SK-N-SH (cell line): Measurements from ENCODE around the gene THADA.

ENCODE experiments used
- CHD2 ChIP-seq: fragments of 150-350 bp; IDR thresholded peaks from 2 replicates; pipeline ENCODE4 v1.6.1; 2018; ENCODE audit warnings: low read length; ENCODE audit not compliant: partially characterized antibody
- EP300 ChIP-seq, 2 experiments: IDR thresholded peaks; 2 replicates each; pipeline versions ENCODE4 v1.4.0 to v1.6.1; 2012; ENCODE audit warnings: borderline replicate concordance in 1 of 2, low read depth in 1 of 2, low read length in 1 of 2
- NFIC ChIP-seq: IDR thresholded peaks from 2 replicates; pipeline ENCODE4 v1.4.0; 2012; ENCODE audit warnings: borderline replicate concordance
- POLR2AphosphoS5 ChIP-seq: IDR thresholded peaks from 2 replicates; pipeline ENCODE4 v1.6.1; 2012; ENCODE audit warnings: low read depth, low read length
- RAD21 ChIP-seq: IDR thresholded peaks from 2 replicates; pipeline ENCODE4 v1.6.1; 2012; ENCODE audit warnings: mild to moderate bottlenecking, low read length
- SIN3A ChIP-seq: IDR thresholded peaks from 2 replicates; pipeline ENCODE4 v1.6.1; 2012; ENCODE audit warnings: low read depth, mild to moderate bottlenecking, low read length, moderate library complexity, borderline replicate concordance
- TAF1 ChIP-seq: IDR thresholded peaks from 2 replicates; pipeline ENCODE4 v1.6.1; 2012; ENCODE audit warnings: low read depth, mild to moderate bottlenecking, low read length, moderate library complexity, borderline replicate concordance
- TEAD4 ChIP-seq: IDR thresholded peaks from 2 replicates; pipeline ENCODE4 v1.4.0; 2012; ENCODE audit warnings: mild to moderate bottlenecking, borderline replicate concordance; ENCODE audit not compliant: insufficient read depth
- TF ChIP-seq, protein P1 (sequence below): fragments of 200-600 bp; sonication (generic); IDR thresholded peaks from 2 replicates; pipeline ENCODE4 v1.6.1; 2017; ENCODE audit warnings: antibody characterized with exemption, mild to moderate bottlenecking, moderate library complexity
- TF ChIP-seq, protein P2 (sequence below): IDR thresholded peaks from 2 replicates; pipeline ENCODE4 v1.6.1; 2012; ENCODE audit warnings: mild to moderate bottlenecking, low read depth, low read length, moderate library complexity
- TF ChIP-seq, protein P3 (sequence below): IDR thresholded peaks from 2 replicates; pipeline ENCODE4 v1.4.0; 2012; ENCODE audit warnings: low read depth, borderline replicate concordance
- TF ChIP-seq, protein P4 (sequence below): IDR thresholded peaks from 2 replicates; pipeline ENCODE4 v1.4.0; 2012; ENCODE audit warnings: low read depth

DNA sequence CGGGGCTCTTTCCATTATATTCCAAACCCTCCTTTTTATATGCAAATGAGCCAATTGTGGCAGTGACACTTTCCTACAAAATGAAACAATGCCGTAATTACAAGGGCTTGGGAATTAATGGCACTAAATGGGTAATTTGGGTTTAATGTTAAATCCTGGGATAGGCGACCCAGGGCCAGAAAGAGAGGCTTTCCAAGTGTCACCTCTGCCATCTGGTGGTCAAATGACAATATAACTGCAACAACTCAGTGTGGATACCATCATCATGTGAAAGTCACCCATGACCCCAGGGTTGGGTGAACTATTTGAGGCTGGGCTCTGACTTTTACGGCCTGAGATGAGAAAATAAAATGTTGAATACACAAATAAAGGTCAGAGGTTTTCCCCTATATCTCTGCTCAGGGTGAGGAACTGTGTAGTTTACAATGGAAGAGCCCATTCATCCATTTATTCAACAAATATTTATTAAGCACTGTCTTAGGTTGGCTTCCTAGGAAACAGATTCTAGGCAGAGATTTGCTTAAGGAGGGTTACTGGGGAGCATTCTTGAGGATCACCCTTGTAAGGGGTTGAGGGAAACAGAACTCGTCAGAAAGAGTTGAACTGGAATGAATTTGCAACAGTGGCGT lies 13.6 kb upstream of the THADA start:
- TF ChIP-seq RAD21: peak; percentile 85
- TF ChIP-seq, protein P1, sequence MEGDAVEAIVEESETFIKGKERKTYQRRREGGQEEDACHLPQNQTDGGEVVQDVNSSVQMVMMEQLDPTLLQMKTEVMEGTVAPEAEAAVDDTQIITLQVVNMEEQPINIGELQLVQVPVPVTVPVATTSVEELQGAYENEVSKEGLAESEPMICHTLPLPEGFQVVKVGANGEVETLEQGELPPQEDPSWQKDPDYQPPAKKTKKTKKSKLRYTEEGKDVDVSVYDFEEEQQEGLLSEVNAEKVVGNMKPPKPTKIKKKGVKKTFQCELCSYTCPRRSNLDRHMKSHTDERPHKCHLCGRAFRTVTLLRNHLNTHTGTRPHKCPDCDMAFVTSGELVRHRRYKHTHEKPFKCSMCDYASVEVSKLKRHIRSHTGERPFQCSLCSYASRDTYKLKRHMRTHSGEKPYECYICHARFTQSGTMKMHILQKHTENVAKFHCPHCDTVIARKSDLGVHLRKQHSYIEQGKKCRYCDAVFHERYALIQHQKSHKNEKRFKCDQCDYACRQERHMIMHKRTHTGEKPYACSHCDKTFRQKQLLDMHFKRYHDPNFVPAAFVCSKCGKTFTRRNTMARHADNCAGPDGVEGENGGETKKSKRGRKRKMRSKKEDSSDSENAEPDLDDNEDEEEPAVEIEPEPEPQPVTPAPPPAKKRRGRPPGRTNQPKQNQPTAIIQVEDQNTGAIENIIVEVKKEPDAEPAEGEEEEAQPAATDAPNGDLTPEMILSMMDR: peak; percentile 81
- no peak for TF ChIP-seq CHD2
- no peak for TF ChIP-seq POLR2AphosphoS5
- no peak for TF ChIP-seq TAF1
- TF ChIP-seq, protein P2, sequence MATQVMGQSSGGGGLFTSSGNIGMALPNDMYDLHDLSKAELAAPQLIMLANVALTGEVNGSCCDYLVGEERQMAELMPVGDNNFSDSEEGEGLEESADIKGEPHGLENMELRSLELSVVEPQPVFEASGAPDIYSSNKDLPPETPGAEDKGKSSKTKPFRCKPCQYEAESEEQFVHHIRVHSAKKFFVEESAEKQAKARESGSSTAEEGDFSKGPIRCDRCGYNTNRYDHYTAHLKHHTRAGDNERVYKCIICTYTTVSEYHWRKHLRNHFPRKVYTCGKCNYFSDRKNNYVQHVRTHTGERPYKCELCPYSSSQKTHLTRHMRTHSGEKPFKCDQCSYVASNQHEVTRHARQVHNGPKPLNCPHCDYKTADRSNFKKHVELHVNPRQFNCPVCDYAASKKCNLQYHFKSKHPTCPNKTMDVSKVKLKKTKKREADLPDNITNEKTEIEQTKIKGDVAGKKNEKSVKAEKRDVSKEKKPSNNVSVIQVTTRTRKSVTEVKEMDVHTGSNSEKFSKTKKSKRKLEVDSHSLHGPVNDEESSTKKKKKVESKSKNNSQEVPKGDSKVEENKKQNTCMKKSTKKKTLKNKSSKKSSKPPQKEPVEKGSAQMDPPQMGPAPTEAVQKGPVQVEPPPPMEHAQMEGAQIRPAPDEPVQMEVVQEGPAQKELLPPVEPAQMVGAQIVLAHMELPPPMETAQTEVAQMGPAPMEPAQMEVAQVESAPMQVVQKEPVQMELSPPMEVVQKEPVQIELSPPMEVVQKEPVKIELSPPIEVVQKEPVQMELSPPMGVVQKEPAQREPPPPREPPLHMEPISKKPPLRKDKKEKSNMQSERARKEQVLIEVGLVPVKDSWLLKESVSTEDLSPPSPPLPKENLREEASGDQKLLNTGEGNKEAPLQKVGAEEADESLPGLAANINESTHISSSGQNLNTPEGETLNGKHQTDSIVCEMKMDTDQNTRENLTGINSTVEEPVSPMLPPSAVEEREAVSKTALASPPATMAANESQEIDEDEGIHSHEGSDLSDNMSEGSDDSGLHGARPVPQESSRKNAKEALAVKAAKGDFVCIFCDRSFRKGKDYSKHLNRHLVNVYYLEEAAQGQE: no peak
- TF ChIP-seq, protein P3, sequence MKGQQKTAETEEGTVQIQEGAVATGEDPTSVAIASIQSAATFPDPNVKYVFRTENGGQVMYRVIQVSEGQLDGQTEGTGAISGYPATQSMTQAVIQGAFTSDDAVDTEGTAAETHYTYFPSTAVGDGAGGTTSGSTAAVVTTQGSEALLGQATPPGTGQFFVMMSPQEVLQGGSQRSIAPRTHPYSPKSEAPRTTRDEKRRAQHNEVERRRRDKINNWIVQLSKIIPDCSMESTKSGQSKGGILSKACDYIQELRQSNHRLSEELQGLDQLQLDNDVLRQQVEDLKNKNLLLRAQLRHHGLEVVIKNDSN: no peak
- TF ChIP-seq EP300 (IDR thresholded peaks at IDR 0.05; ENCODE audit: borderline replicate concordance in 1 of 2, low read depth in 1 of 2, low read length in 1 of 2): no peak
- TF ChIP-seq NFIC: no peak
- no peak for TF ChIP-seq SIN3A
- no peak for TF ChIP-seq TEAD4
- TF ChIP-seq, protein P4, sequence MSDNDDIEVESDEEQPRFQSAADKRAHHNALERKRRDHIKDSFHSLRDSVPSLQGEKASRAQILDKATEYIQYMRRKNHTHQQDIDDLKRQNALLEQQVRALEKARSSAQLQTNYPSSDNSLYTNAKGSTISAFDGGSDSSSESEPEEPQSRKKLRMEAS: no peak
